ENCODE measurements around the gene POMT2.

The POMT2 gene

GRCh38 chr14:77266336-77266735 lies 54.3 kb downstream of the POMT2 start:
- no peak for DNase-seq

- DNase-seq: no peak
Measured at GRCh38 chr14:77265561-77266335, 54.9 kb downstream of the POMT2 start.

GRCh38 chr14:77265187-77265515 lies 55.5 kb downstream of the POMT2 start:
- DNase-seq: no peak

- DNase-seq: no peak
Measured at GRCh38 chr14:77264466-77265186, 56.1 kb downstream of the POMT2 start.

GRCh38 chr14:77260631-77261030 lies 60.1 kb downstream of the POMT2 start:
- no peak for DNase-seq

GRCh38 chr14:77260199-77260598 lies 60.5 kb downstream of the POMT2 start:
- DNase-seq: no peak

GRCh38 chr14:77259025-77259715 lies 61.5 kb downstream of the POMT2 start:
- DNase-seq: no peak

- DNase-seq: no peak
Measured at GRCh38 chr14:77258566-77258965, 62.1 kb downstream of the POMT2 start.

GRCh38 chr14:77257700-77258099 lies 63.0 kb downstream of the POMT2 start:
- DNase-seq: no peak

GRCh38 chr14:77256694-77257093 lies 64.0 kb downstream of the POMT2 start:
- DNase-seq: no peak

- DNase-seq: no peak
Measured at GRCh38 chr14:77253333-77254190, 67.1 kb downstream of the POMT2 start.

- no peak for DNase-seq
Measured at GRCh38 chr14:77251870-77252269, 68.8 kb downstream of the POMT2 start.

- no peak for DNase-seq
Measured at GRCh38 chr14:77250927-77251326, 69.8 kb downstream of the POMT2 start.

- DNase-seq: no peak
Measured at GRCh38 chr14:77249286-77249685, 71.4 kb downstream of the POMT2 start.

GRCh38 chr14:77248666-77249065 lies 72.0 kb downstream of the POMT2 start:
- DNase-seq: no peak

- DNase-seq: no peak
Measured at GRCh38 chr14:77246784-77247183, 73.9 kb downstream of the POMT2 start.

GRCh38 chr14:77245820-77246219 lies 74.9 kb downstream of the POMT2 start:
- DNase-seq: no peak

- no peak for DNase-seq
Measured at GRCh38 chr14:77243853-77244252, 76.8 kb downstream of the POMT2 start.

GRCh38 chr14:77242752-77243151 lies 77.9 kb downstream of the POMT2 start:
- no peak for DNase-seq

GRCh38 chr14:77241955-77242354 lies 78.7 kb downstream of the POMT2 start:
- DNase-seq: no peak

- DNase-seq: no peak
Measured at GRCh38 chr14:77240336-77240915, 80.3 kb downstream of the POMT2 start.

- no peak for DNase-seq
Measured at GRCh38 chr14:77239412-77239811, 81.3 kb downstream of the POMT2 start.

- DNase-seq: no peak
Measured at GRCh38 chr14:77238996-77239395, 81.7 kb downstream of the POMT2 start.
